K562 (cell line): ENCODE data around the gene ZNF181. TPM values are rescaled to one million over a fixed set of nuclear protein-coding genes. Genes with fewer than 3 reads are reported as not detected.

Source experiments
- ATAC-seq: fragments of 200-7000 bp; cut with Tn5 transposase; 3 replicates; pipeline ENCODE4 v1.9.1; 2020; ENCODE audit warnings: moderate library complexity
- BruUV-seq: library from RNA; stranded (reverse); fragments of 400-500 nt; replicated peaks from 2 replicates; lab custom pipeline; 2021; lab: Mats Ljungman, UMichigan
- CTCF ChIA-PET: fragments of 300-600 bp; formaldehyde crosslinking; extraction: SDS; loops from one replicate; lab custom pipeline; 2021; ENCODE audit warnings: low intra/inter-chr PET ratio; lab: Yijun Ruan, JAX
- POLR2A ChIA-PET: fragments of 300-600, 350-650 bp; sonication (Branson Sonifier 250); formaldehyde crosslinking; extraction: SDS; loops from one replicate; lab custom pipeline; 2021; ENCODE audit warnings: antibody characterized with exemption, inconsistent platforms; lab: Yijun Ruan, JAX
- DNase-seq, 4 experiments: peaks; one replicate each; pipeline versions ENCODE4 v3.0.0 to v3.0.0-alpha.2; 2011 to 2018; ENCODE audit warnings: low spot score in 3 of 4, mixed read lengths in 3 of 4; ENCODE audit errors: extremely low read depth in 1 of 4
- FAIRE-seq: peaks from 2 replicates; lab custom pipeline; 2011; peaks lifted over from hg19 to GRCh38; lab: Jason Lieb, UNC
- H2AFZ ChIP-seq: 2 replicates; pipeline ENCODE4 v1.6.0; 2011; ENCODE audit warnings: low read depth, low read length, control low read depth, inconsistent platforms
- H3K27ac ChIP-seq: fragments of 200-600 bp; 3 replicates; pipeline ENCODE4 v1.8.0; 2011; ENCODE audit warnings: low read depth, mild to moderate bottlenecking, control low read depth, inconsistent platforms, low read length, moderate library complexity, mixed read lengths; ENCODE audit errors: extremely low read depth
- H3K27me3 ChIP-seq, 2 experiments: fragments of 300-600 bp in 1 of 2; 2 replicates in 1 of 2; 3 replicates in 1 of 2; pipeline versions ENCODE4 v1.6.0 to v1.8.0; 2011; ENCODE audit warnings: inconsistent platforms in 2 of 2, low read length in 2 of 2, mild to moderate bottlenecking in 1 of 2, mixed read lengths in 1 of 2, moderate library complexity in 1 of 2; ENCODE audit not compliant: control insufficient read depth in 2 of 2, insufficient read depth in 2 of 2
- H3K36me3 ChIP-seq: fragments of 300-600 bp; 3 replicates; pipeline ENCODE4 v1.8.0; 2011; ENCODE audit warnings: mild to moderate bottlenecking, low read length, inconsistent platforms; ENCODE audit not compliant: control insufficient read depth, insufficient read depth
- H3K4me1 ChIP-seq, 2 experiments: fragments of 200-600 bp in 1 of 2; replicated peaks in 1 of 2; 2 replicates in 1 of 2; 3 replicates in 1 of 2; pipeline versions ENCODE4 v1.5.1 to v1.8.0; 2011; ENCODE audit warnings: inconsistent platforms in 2 of 2, low read length in 2 of 2, mild to moderate bottlenecking in 1 of 2, mixed read lengths in 1 of 2, moderate library complexity in 1 of 2; ENCODE audit not compliant: control insufficient read depth in 2 of 2, insufficient read depth in 2 of 2
- H3K4me2 ChIP-seq: 2 replicates; pipeline ENCODE4 v1.6.1; 2011; ENCODE audit warnings: low read length, control low read depth, inconsistent platforms, mixed read lengths; ENCODE audit not compliant: insufficient read depth
- H3K4me3 ChIP-seq: fragments of 200-600 bp; sonication (generic), shearing (Covaris generic); 2 replicates; pipeline ENCODE4 v1.5.1; 2016; ENCODE audit warnings: control low read depth, inconsistent platforms
- H3K79me2 ChIP-seq: fragments of 200-600 bp; 3 replicates; pipeline ENCODE4 v1.8.0; 2011; ENCODE audit warnings: low read length, inconsistent platforms; ENCODE audit not compliant: control insufficient read depth, insufficient read depth
- H3K9ac ChIP-seq, 2 experiments: 2 replicates each; pipeline versions ENCODE4 v1.6.0 to v1.6.1; 2011; ENCODE audit warnings: low read depth in 2 of 2, low read length in 2 of 2, control low read depth in 1 of 2, inconsistent platforms in 1 of 2, mild to moderate bottlenecking in 1 of 2, mixed read lengths in 1 of 2; ENCODE audit not compliant: insufficient read depth in 1 of 2
- H3K9me1 ChIP-seq: one replicate; pipeline ENCODE4 v1.6.0; 2011; ENCODE audit warnings: inconsistent platforms, mild to moderate bottlenecking, low read length, moderate library complexity; ENCODE audit not compliant: control insufficient read depth, insufficient read depth
- H3K9me3 ChIP-seq: replicated peaks from 2 replicates; pipeline ENCODE4 v1.5.1; 2011; ENCODE audit warnings: low read depth, low read length, inconsistent platforms; ENCODE audit not compliant: control insufficient read depth, insufficient read depth
- H4K20me1 ChIP-seq: replicated peaks from 2 replicates; pipeline ENCODE4 v1.6.1; 2011; ENCODE audit warnings: low read length, inconsistent platforms, mixed read lengths; ENCODE audit not compliant: control insufficient read depth, insufficient read depth
- CBFA2T2 ChIP-seq: fragments of 450-650 bp; conservative IDR thresholded peaks from 2 replicates; pipeline ENCODE4 v1.6.1; 2017; ENCODE audit warnings: mild to moderate bottlenecking
- CBX5 ChIP-seq: IDR thresholded peaks from 2 replicates; pipeline ENCODE4 v1.6.1; 2014; ENCODE audit warnings: low read depth, borderline replicate concordance
- CHD7 ChIP-seq: fragments of 200-600 bp; sonication (generic); IDR thresholded peaks from one replicate; pipeline ENCODE4 v1.6.1; 2012; ENCODE audit warnings: mild to moderate bottlenecking, low read depth, low read length, inconsistent platforms
- FOXM1 ChIP-seq, 2 experiments: fragments of 450-650 bp in 1 of 2; sonication (generic) in 1 of 2; formaldehyde crosslinking in 1 of 2; IDR thresholded peaks; 2 replicates each; pipeline versions ENCODE4 v1.6.1 to v1.9.0; 2017 to 2022; ENCODE audit warnings: low read depth in 2 of 2, mild to moderate bottlenecking in 2 of 2, missing genetic modification reagents in 1 of 2, moderate library complexity in 1 of 2
- FUS ChIP-seq: fragments of 200-400 bp; formaldehyde crosslinking; optimal IDR thresholded peaks from 2 replicates; pipeline ENCODE3; 2017; ENCODE audit warnings: low read depth, low read length
- KAT7 ChIP-seq: sonication (generic); formaldehyde crosslinking; IDR thresholded peaks from 2 replicates; pipeline ENCODE4 v1.8.0; 2022; ENCODE audit warnings: missing genetic modification reagents, mild to moderate bottlenecking, borderline replicate concordance
- KLF13 ChIP-seq: fragments of 450-650 bp; IDR thresholded peaks from 2 replicates; pipeline ENCODE4 v1.6.1; 2016; ENCODE audit warnings: missing genetic modification characterization, low read depth, mild to moderate bottlenecking, missing compliant biosample characterization, moderate library complexity, borderline replicate concordance
- MEIS2 ChIP-seq: fragments of 450-650 bp; IDR thresholded peaks from 2 replicates; pipeline ENCODE4 v1.6.1; 2014; ENCODE audit warnings: mild to moderate bottlenecking; ENCODE audit not compliant: partially characterized antibody
- MYC ChIP-seq, 2 experiments: fragments of 250-450 bp in 1 of 2; sonication (Bioruptor Pico) in 1 of 2; IDR thresholded peaks; 2 replicates each; pipeline versions ENCODE4 v1.5.1 to v1.6.1; 2012 to 2021; ENCODE audit warnings: low read depth in 2 of 2, borderline replicate concordance in 1 of 2, improper control_type of control experiment in 1 of 2, low read length in 1 of 2, mild to moderate bottlenecking in 1 of 2, moderate library complexity in 1 of 2
- ZNF586 ChIP-seq: fragments of 450-650 bp; formaldehyde crosslinking; conservative IDR thresholded peaks from 2 replicates; pipeline ENCODE4 v1.4.0; 2020; ENCODE audit warnings: mild to moderate bottlenecking, moderate library complexity
- ZNF785 ChIP-seq: fragments of 250-450 bp; sonication (Bioruptor Pico); IDR thresholded peaks from 2 replicates; pipeline ENCODE4 v1.4.0; 2020; ENCODE audit warnings: mild to moderate bottlenecking
- WGBS: fragments of 100-300 bp; shearing (Covaris generic); methylation state at CpG from one replicate; pipeline ENCODE4 v1.1.6; 2016; ENCODE audit warnings: low coverage, mixed read lengths; ENCODE audit not compliant: insufficient coverage; ENCODE audit errors: missing lambda C conversion rate; 5-methylcytosine and 5-hydroxymethylcytosine counted together
- in situ Hi-C: fragments of 300-500 bp; cut with MboI; formaldehyde crosslinking; loops from 4 replicates; pipeline ENCODE4 v1.15.0; 2018; ENCODE audit warnings: inconsistent platforms, mixed read lengths
- intact Hi-C: fragments of 100-400 bp; cut with micrococcal nuclease; formaldehyde crosslinking; loops from 2 replicates; pipeline ENCODE4 v1.14.2; 2022
- polyA plus RNA-seq, 8 experiments: library from polyadenylated mRNA; depleted of rRNA in 4 of 8; stranded (reverse) in 5 of 8; unstranded in 3 of 8; fragments of >200 nt; fragmentation: Nextera tagmentation in 2 of 8; fragmentation: Illumina TruSeq in 1 of 8; extraction: Ambion mirVana in 2 of 8; extraction: Trizol in 1 of 8; gene quantifications; 2 replicates each; pipeline versions ENCODE4 v1.2.1 to v1.2.3, GENCODE V29; 2011 to 2014; ENCODE audit warnings: inconsistent platforms in 1 of 8, missing spikeins in 1 of 8
- total RNA-seq, 7 experiments: library from RNA; depleted of rRNA in 6 of 7; stranded (reverse); fragments of >200 nt in 6 of 7; fragmentation: Illumina TruSeq in 2 of 7; extraction: Trizol in 2 of 7; gene quantifications; 2 replicates each; pipeline versions ENCODE4 v1.2.1 to v1.2.3, GENCODE V29; 2011 to 2021; ENCODE audit warnings: low replicate concordance in 1 of 7

ZNF181 gene
- total and polyA plus RNA-seq, 9 of the 15 experiments (the other 6 are each of a cell fraction or from before 2014, with no cell fraction given), result 4.3 to 20.3 (median 12.1) TPM

DNA sequence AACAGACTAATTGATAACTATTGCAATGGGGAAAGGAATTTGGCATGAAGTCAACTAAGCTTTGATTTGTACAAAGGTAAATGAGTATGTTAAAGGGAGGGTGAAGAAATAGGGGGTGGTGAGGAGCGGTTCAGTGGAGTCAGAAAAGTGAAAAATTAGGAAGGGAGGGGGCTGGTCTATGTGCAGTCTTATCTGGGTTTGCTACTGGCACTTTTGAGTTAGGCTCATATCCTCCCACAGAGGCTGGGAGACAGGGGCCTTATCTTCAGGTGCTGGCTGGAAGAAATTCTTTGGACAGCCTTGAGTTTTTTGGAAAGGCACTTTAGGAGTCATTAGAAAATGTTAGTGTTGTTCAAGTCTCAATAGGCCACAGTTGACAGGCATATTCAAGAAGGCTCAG lies 45.5 kb upstream of the ZNF181 start:
- CTCF ChIA-PET, result interaction anchor here (0.5 kb wide), 1 partner anchor 70 kb away, joined by 3 read pairs; no protein-coding TSS in a partner anchor
- TF ChIP-seq KLF13 (tag) (no peak), CBFA2T2 (0 out of 2 replicates have a peak, but pooled peaks have one; percentile 14), FUS (no peak), ZNF586 (CRISPR knock-in tag) (no peak), MYC (IDR thresholded peaks at IDR 0.05; ENCODE audit: low read depth, low read length) (no peak), MYC (CRISPR knock-in tag; IDR thresholded peaks at IDR 0.05; ENCODE audit: borderline replicate concordance, low read depth) (no peak), CBX5 (no peak), FOXM1 (IDR thresholded peaks at IDR 0.05; ENCODE audit: low read depth) (no peak), FOXM1 (CRISPR knock-in tag; IDR thresholded peaks at IDR 0.05; ENCODE audit: low read depth) (no peak), ZNF785 (CRISPR knock-in tag) (no peak), KAT7 (CRISPR knock-in tag) (no peak), MEIS2 (no peak), CHD7 (no peak)

More for the DNA sequence above, 45.5 kb upstream of the ZNF181 start:
- Histone ChIP-seq H4K20me1 (no peaks in the 10 kb centered on the region), H3K79me2 (no peaks in the 10 kb centered on the region), H3K4me3 (no peak overlapping the region), H3K27me3 (peaks cover 0 to 9% of the 10 kb centered on the region in 2 experiments; a peak in 3 of 5 replicates), H3K4me2 (no peak overlapping the region), H3K9me1 (no peaks in the 10 kb centered on the region), H3K36me3 (no peaks in the 10 kb centered on the region), H3K9me3 (no peaks in the 10 kb centered on the region; the same call in 1 of the 2 replicates), H3K27ac (no peak overlapping the region), H3K4me1 (no peaks in the 10 kb centered on the region; a peak in 2 of 5 replicates), H3K9ac (no peak overlapping the region), H2AFZ (no peak overlapping the region)
- WGBS, result 0% methylated on average over 1 of the region's 1 CpG
- intact Hi-C loops (no loop called here), in situ Hi-C loops (no loop called here)
- FAIRE-seq (no peak), DNase-seq (peak in 2 of 4 experiments; percentile 12 to 16), ATAC-seq (0 out of 3 replicates have a peak, but pooled peaks have one; percentile 32)
- POLR2A ChIA-PET, result no interaction called here
- BruUV-seq, result no TSS peak
